ENCODE data around the gene LHFPL2.

The LHFPL2 gene

DNA sequence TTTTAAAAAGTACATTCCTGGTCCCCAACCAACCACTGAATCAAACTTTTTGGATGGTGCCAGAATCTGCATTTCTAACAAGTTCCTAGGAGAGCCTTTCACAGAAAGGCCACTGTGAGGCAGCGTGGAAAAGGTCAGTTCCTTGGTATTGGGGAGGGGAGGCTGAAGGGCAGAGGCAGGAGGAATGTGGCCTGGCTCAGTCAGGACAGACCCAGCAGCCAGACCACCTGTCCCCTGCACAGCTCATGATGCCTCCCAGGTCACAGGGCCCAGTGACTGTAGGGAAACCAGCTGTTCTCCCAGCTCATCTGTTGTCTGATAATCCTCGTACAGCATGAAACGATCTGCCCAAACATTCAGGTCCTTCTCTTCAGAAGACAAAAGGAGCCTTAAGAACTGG lies 132.9 kb downstream of the LHFPL2 start:
- no peak for DNase-seq

DNA sequence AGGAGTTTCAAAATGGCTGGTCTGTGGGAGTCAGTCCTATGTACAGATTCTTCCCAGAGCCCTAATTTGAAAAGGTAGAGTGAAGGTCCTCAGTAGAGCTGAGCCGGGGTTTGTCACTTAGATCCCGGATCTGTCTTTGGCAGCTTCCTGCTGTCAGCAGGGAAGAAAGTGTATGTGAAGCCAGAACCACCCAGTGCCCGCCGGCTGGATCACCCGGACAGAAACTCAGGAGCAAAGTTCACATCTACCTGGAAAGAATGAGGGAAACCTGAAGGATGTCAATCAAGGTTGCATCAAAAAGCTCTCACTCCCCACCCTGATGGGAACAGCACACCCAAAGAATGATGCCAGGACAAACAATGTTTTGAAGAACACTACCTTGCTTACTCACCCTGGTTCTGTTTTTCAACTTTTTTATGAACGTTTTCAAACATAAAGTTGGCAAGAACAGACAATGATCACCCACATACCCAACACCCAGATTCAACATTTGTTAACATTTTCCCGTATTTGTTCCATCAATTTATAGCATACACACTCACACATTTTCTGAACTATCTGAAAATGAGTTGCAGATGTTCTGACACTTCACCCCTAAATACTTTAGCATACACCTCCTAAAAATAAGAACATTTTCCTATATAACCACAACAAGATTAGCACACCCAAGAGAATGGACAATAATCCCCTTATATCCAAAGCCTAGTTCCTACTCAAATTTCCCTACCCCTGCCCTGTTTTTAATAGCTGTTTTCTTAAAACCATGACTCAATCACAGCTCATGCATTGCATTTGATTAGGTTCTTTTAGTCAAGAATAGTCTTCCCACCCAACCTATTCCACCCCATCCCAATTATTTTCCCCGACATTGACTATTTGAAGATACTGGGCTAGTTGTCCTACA lies 133.9 kb downstream of the LHFPL2 start:
- DNase-seq, result no peak

DNA sequence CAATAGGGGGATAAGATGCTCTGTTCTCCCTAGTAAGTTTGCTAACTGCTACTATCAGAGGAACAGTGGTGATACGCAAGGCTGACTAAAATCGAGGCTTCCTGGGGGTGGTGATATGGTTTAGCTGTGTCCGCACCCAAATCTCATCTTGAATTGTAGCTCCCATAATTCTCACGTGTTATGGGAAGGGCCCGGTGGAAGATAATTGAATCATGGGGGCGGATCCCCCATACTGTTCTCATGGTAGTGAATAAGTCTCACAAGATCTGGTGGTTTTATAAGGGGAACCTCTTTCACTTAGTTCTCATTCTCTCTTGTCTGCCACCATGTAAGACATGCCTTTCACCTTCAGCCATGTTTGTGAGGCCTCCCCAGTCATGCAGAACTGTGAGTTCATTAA lies 135.1 kb downstream of the LHFPL2 start:
- DNase-seq, result no peak

DNA sequence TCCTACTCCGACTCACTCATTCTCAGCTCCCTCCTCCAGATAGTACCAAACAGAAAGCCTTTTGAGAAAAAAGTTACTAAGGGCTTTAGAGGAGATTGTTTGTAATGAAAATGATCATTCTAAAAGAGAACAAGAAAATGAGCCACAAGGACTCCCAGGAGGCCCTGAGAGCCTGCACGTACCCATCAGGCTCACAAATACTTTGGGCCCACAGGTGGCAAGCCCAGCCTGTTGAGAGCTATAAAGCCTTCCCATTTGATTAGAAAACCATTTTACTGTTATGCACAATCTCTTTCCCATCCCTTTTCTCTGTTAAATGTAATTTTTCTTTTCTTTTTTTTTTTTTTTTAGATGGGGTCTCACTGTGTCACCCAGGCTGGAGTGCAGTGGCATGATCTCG lies 136.1 kb downstream of the LHFPL2 start:
- no peak for DNase-seq

DNA sequence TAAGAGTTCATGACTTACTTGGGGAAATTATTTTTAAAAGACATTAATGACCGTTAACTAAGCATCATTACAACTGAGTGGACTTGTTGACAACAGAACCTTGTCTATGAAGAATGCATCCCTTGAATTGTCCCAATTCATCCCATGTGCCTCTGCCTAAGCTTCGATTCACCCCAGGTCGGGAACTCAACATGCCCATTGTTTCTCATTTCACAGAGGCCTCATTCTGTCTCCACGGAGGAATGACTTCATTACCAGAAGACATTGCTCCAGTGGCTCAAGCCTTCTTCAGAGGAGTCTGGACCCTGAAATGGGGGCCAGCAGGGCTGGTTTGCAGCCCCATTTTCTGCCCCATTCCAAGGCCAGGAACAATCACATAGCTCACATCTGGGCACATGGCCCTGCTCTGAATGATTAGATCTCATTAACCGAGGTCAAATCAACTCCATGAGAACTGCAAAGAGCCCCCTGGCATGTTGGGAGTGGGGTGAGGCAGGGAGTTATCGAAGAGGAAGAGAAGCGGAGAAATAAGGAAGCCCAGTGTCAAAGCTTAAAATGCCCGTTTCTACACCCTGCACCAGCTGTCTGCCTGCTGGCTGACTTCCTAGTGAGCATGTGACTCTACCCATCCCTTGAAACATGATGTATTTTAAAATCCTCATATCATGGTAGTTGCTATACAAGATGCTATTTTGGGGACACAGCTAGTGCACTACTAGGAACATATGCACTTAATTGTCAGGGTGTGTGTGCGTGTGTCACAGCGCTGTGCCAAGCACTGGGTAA lies 137.3 kb downstream of the LHFPL2 start:
- no peak for DNase-seq

DNA sequence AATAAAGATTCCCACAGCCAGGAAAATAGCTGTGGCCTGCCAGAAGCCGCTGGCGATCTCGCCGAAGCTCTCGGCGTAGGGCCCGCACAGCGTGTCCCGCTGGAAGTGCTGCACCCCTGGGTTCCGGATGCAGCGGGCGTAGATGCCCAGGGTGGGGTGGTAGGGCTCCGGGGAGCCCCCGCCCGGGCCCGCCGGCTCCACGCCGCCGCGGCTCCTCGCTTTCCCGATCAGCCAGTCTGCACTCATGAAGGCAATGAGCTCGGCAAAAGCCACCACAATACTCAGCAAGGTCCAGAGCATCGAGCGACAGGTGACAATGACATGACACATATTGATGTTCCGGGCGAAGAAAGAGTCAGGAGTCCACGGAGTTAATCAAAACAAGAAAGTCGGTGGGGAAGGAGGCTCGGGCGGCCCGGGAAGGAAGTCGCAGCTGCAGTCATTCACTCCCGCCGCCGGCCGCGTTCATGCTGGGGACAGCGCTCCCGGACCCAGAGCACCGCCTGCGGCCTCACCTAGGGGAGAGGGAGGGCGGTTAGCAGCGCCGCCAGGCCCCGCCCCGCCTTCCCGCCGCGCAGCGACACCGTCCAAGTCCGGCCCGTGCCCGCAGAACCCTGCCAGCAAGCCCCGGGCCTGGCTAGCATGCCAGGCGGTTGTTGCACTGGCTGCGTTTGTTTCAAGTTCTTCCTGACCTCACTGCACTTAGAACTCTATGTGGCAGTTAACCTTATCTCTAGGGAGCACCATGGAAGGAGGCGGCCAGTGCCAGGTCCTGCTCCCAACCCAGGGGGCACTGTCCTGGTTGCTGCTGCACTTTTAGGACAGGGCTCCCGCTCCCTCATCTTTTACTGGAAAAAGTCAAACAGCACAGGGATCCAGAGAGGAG lies 138.4 kb downstream of the LHFPL2 start:
- DNase-seq, result peak; percentile 9

DNA sequence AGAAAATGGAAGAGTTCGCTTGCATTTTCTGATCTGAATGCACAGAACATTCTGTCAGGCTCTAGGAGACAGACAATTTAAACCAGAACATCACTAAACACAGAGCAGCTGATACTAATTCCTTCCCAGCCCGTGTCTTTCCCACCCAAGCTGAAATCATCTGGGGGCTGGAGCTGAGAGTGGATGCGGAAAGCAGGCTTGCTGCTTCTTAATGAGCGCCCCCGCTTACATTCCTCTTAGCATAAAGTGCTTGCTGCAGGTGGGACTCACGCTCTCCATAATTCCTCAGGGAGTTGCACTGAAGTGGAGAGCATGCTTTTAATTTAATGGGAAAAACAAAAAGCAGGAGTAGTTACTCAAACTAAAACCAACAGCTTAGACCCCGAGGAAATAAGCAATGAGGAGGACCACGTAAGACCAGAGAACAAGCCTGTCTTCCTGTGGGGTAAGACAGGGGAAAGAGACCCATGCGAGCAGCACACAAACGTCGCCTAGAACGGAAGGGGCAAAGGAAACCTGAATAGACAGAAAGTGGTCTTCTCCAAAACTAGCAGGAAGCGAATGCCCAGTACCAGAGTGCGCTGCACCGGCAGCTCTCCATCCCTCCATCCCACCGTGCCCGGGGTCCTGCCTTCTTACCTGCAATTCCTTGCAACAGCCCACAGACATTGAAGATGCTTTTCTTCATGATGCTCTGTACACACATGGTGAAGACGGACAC lies 139.3 kb downstream of the LHFPL2 start:
- DNase-seq, result no peak

- no peak for DNase-seq
Observed at GRCh38 chr5:78508186-78508765, 140.3 kb downstream of the LHFPL2 start.

DNA sequence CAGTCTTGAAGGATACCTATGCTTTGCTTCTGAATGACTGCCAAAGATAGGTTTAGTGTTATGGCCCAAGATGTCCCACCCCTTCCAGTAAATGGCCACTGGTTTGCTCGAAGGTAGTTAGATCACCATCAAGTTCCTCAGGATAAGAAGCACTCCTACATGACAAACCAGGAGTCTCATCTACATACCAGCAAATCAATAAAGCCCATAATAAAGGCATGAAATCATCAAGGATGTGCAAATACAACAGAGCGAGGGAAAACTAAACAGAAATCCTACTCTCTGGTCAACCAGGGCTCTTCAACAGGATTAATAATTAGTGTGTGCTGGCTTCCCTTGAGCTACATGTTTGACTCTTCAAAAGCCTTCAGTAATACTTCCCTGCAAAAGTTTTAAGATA lies 141.0 kb downstream of the LHFPL2 start:
- no peak for DNase-seq

DNA sequence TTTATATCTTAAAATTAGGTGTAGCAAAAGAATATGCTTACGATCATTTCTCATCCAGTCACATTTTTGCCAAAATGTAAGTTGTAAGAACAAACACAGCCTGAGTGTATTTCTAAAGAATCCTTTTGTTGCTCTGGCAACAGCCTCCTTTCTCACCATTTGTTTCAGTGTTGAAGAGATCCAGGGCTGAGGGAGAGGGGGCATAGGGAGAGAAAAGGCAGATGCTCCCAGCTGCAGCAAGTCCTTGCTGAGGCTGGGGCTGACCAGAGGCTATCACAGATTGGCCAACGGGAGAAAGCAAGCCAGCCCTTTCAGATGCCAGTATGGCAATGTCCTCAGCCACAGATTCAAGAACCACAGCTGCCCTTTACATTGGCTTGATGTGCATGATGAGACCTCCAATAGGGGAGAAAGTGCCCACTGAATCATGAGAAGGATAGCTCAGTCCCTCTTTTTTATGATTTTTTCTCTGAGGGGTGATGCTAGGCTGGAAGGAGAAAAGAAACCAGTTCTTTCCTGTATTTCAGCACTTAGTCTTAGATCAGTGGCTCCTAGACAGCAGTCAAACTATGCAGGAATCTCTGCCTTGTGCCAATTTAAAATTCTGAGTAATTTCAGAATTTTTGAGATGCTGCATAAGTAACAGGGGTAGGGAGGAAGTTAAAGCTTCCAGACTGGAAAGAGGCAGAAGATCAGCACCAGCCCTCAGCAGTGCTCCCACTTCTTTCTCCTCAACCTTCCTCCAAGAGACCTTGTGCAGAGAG lies 142.1 kb downstream of the LHFPL2 start:
- no peak for DNase-seq

GRCh38 chr5:78505860-78506259 lies 142.7 kb downstream of the LHFPL2 start:
- no peak for DNase-seq

GRCh38 chr5:78504704-78505677 lies 143.6 kb downstream of the LHFPL2 start:
- DNase-seq, result no peak

DNA sequence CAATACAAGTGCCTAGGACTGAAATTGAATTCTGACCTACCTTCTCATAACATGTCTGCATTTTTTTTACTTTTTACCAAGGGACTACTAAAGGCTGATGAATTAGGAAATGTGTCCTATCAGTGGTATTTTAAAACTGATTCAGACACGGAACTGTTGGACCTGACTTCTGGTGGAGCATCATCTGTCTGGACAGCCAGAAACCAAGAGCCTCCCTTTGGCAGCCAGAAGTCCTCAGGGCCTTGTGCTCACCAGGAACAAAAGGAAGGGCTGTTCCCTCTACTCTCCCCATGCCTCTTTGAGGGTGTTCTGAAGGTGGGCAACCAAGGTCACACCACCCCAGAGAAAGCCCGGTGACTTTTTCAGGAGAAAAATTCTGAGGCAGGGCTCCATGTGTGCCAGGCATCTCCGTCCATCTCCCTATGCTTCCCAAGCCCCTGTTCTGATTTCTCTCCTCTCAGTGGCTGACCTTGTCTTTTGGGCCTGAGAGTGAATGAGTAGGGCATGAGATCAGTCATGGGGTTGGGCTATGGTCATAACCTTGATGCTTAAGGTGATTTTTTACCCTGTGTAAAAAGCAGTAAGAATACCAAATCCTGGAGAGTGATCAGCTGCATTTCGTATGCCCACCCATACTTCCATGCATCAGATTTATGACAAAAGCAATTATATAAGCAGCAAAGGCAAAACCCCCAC lies 144.5 kb downstream of the LHFPL2 start:
- no peak for DNase-seq

GRCh38 chr5:78501411-78502352 lies 146.9 kb downstream of the LHFPL2 start:
- no peak for DNase-seq

DNA sequence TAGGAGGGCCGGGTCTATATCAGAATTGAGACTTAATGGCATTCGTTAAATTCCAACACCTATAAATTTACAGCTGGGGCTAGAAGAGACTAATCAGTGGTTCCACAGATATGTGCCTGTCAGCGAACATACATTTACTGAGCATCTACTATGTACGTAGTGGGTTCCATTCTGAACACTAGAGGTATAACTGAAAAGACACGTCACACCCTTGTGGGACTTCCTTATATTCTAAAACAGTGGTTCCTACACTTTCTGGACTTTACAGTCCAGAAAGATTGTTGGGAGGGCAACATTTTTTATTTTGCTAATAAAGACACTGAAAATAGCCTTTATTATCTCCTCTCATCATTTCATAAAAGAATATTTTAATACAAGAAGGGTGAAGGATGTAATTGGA lies 147.7 kb downstream of the LHFPL2 start:
- DNase-seq, result no peak

- no peak for DNase-seq
Observed at GRCh38 chr5:78500028-78500427, 148.5 kb downstream of the LHFPL2 start.

DNA sequence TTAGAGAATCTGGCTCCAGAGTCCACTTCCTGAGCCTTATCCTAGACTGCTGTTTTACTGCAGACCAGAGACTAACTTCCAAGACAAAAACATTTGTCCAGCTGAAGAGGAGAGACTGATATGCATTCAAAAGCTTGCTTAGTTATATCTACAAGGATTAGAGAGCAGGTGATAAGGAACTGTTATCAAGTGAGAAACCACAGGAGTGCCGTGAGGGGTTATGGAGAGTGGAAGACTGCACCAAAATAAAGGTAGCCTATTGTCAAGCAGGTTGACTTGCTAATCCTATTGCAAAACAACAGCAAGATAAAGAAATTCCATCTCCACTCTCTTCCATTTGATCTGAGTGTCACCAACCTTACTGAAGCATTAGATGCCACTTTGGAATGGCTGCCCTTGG lies 149.1 kb downstream of the LHFPL2 start:
- DNase-seq, result no peak
